Mucosa of stomach (tissue), 1 donor: Measurements from ENCODE around the gene GAS7.

Experiments
- H3K27me3 ChIP-seq: one replicate; pipeline ENCODE4 v1.7.0; 2013; ENCODE audit warnings: mild to moderate bottlenecking, low read length; ENCODE audit not compliant: control insufficient read depth, insufficient read depth
- H3K36me3 ChIP-seq: one replicate; pipeline ENCODE4 v1.7.0; 2013; ENCODE audit warnings: low read length; ENCODE audit not compliant: control insufficient read depth, insufficient read depth
- H3K4me1 ChIP-seq: one replicate; pipeline ENCODE4 v1.7.0; 2013; ENCODE audit warnings: mild to moderate bottlenecking, low read length; ENCODE audit not compliant: control insufficient read depth, insufficient read depth
- H3K4me3 ChIP-seq: one replicate; pipeline ENCODE4 v1.7.0; 2013; ENCODE audit warnings: low read length
- H3K9ac ChIP-seq: one replicate; pipeline ENCODE4 v1.7.0; 2013; ENCODE audit warnings: mild to moderate bottlenecking, low read length, moderate library complexity
- H3K9me3 ChIP-seq: one replicate; pipeline ENCODE4 v1.7.0; 2013; ENCODE audit warnings: mild to moderate bottlenecking, low read length, moderate library complexity; ENCODE audit not compliant: control insufficient read depth
- donor health status: Pancreatic carcinoma.

GAS7 gene

DNA sequence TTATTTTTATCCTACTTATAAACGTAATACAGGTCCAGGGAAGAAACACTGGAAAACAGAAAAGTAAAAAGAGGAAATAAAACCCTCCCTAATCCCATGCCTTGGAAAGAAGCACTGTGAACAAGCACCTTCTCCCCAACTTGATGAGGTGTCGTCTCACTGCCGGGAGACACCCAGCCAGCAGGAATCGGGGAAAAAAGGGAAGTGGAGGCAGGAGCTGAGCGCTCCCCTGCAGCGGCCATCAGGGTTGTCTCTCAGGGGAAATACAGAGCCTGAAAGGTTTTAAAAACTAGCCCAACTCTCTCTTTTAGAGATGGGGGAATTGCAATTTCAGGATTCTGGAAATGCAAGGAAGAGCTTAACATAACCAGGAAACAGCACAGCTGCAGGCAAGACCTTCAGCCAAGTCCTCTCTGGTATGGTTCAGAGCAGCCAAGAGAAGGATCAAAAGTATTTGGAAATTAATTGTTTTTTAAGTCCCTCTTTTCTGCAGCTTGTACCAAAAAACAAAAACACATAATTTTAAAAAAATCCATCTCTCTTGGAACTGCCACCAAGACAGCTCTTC, 197.0 kb downstream of the GAS7 start:
- no peaks in the 10 kb centered on the region for H3K27me3 ChIP-seq
- H3K9ac ChIP-seq: no peak overlapping the region
- H3K4me1 ChIP-seq: no peaks in the 10 kb centered on the region
- no peak overlapping the region for H3K4me3 ChIP-seq
- H3K36me3 ChIP-seq: no peaks in the 10 kb centered on the region
- no peaks in the 10 kb centered on the region for H3K9me3 ChIP-seq

DNA sequence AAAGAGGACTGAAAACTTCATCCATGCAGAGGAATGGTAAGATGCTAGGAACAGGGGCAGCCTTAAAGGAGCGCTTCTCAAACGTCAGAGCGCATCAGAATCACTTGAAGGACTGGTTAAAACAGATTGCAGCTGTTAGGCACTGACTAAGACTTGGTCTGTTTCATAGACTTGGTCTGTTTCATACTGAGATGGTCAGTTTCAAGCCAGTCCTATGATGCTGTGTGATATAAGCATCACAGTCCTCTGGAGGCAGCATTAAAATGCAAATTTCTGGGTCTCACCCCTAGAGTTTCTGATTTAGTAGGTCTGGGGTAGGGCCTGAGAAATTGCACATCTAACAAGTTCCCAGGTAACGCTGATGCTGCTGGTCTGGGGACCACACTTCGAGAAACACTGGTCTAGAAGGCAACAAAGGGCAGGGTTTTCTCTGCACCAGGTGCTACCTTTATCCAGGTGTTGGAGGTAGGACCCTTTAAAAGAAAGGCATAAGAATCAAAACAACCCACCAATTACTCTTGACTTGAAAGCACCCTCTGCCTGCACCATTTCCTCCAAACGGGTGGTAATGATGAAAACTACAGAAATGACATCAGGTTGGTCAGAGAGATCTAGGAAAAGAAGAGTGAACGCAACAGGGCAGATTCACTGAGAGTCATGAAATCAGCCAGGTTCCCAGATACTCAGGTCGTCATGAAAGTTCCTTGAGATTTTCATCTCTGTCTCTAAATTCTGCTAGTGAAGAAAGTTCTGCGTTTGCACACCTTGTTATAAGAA, 198.3 kb downstream of the GAS7 start:
- H3K4me1 ChIP-seq: no peaks in the 10 kb centered on the region

GRCh38 chr17:9998060-9998459, 200.3 kb downstream of the GAS7 start:
- Histone ChIP-seq H3K9me3 (no peaks in the 10 kb centered on the region), H3K9ac (no peak overlapping the region), H3K4me3 (no peak overlapping the region), H3K27me3 (no peaks in the 10 kb centered on the region), H3K36me3 (no peaks in the 10 kb centered on the region), H3K4me1 (no peaks in the 10 kb centered on the region)

More for the DNA sequence above, 198.3 kb downstream of the GAS7 start:
- no peak overlapping the region for H3K9ac ChIP-seq
- H3K27me3 ChIP-seq: no peaks in the 10 kb centered on the region
- no peaks in the 10 kb centered on the region for H3K36me3 ChIP-seq
- no peak overlapping the region for H3K4me3 ChIP-seq
- H3K9me3 ChIP-seq: no peaks in the 10 kb centered on the region

DNA sequence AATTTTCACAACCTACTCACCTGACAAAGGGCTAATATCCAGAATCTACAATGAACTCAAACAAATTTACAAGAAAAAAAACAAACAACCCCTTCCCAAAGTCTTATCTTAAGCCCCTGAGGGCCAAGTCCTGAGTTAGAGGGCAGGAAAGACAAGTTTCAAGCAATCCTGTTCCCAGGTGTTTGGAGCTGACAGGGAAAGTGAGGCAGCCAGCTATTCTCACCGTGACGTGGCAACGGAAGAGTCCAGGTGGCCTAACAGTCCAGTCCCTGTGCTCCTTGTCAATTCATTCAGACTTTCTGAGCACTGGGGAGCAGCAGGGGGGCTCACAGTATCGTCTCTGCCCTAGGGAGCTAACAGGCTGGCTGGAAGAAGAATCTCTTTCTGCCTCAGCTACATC, 203.6 kb downstream of the GAS7 start:
- H3K4me3 ChIP-seq: no peak overlapping the region
- no peaks in the 10 kb centered on the region for H3K9me3 ChIP-seq
- no peak overlapping the region for H3K9ac ChIP-seq
- no peaks in the 10 kb centered on the region for H3K4me1 ChIP-seq
- H3K36me3 ChIP-seq: no peaks in the 10 kb centered on the region
- H3K27me3 ChIP-seq: no peaks in the 10 kb centered on the region

DNA sequence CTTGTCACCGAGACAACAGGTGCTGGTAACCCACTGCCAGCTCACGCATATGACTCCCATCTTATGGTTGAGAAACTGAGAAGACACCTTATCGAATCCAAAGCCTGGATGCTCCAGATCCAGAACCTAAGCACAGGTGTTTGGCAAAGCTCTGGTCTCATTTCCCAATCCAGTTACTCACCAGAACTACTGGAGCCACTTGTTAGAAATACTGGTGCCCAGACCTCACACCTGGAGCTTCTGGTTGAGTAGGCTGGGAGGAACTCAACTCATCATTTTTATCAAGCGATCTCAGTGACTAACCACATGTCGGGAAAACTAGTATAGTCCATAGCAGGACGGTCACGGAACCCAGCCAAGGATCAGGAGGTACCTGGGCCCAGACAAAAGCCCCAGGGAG, 206.6 kb downstream of the GAS7 start:
- H3K4me3 ChIP-seq: no peak overlapping the region
- H3K9me3 ChIP-seq: no peaks in the 10 kb centered on the region
- no peaks in the 10 kb centered on the region for H3K36me3 ChIP-seq
- H3K9ac ChIP-seq: no peak overlapping the region
- H3K4me1 ChIP-seq: no peaks in the 10 kb centered on the region
- H3K27me3 ChIP-seq: no peaks in the 10 kb centered on the region

DNA sequence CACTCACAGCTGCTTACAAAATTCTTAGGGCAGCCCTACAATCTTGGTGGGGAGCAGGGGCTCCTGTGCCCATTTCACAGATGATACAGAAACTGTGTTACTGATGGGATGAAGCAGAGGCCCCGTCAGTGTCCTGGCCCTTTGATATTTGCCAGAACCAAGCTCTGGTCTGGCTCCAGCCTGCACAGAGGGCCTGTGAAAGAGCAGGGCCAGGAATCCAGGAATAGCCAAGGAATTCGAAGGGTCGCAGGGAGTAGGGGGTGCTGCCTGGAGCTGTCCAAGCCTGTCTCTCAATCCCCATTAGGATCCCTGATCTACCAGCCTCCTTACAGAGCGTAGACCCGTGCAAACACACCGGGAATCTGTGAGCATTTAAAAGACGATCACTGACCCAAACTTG, 207.1 kb downstream of the GAS7 start:
- no peak overlapping the region for H3K9ac ChIP-seq
- H3K4me1 ChIP-seq: no peaks in the 10 kb centered on the region
- H3K4me3 ChIP-seq: no peak overlapping the region
- H3K36me3 ChIP-seq: no peaks in the 10 kb centered on the region
- no peaks in the 10 kb centered on the region for H3K27me3 ChIP-seq
- H3K9me3 ChIP-seq: no peaks in the 10 kb centered on the region

DNA sequence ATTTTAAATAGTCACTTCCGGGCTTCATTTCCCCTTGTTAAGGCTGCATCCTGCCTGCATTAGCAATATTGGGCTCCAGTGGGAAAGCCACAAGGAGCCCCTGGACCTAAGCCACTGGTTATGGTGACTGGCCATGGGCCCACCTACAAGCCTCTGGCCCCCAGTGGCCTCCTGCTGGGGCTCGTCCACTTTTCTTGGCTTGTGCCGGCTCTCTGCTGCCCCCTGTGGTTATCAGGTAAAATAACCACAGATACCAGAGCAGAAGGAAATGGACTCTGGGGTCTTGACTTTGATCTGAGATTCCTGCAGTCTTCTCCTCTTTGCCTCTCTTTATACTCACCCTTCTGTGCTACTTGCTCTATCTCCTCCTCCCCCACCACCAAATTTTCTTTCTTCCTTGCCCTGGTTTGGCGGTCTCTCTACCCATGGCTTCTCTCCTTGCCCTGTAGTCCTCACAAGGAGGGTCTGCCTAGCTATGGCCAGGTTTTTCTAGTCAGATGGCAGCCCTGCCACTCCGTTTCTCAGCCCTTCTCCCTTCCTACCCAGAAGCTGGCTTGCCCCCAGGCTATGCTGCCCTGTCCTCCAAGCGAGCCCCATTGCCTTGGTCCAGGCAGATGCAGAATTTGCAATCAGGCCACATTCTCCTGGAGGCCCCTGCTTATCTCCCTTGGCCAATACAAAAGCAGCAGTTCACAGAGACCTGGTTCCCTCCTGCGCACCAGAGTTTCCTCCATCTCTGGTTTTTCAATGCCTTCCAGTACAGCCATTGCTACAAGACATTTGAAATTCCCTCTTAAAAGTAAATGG, 210.4 kb downstream of the GAS7 start:
- Histone ChIP-seq H3K9me3 (no peaks in the 10 kb centered on the region), H3K27me3 (no peaks in the 10 kb centered on the region), H3K9ac (no peak overlapping the region), H3K4me3 (no peak overlapping the region), H3K36me3 (no peaks in the 10 kb centered on the region), H3K4me1 (no peaks in the 10 kb centered on the region)

DNA sequence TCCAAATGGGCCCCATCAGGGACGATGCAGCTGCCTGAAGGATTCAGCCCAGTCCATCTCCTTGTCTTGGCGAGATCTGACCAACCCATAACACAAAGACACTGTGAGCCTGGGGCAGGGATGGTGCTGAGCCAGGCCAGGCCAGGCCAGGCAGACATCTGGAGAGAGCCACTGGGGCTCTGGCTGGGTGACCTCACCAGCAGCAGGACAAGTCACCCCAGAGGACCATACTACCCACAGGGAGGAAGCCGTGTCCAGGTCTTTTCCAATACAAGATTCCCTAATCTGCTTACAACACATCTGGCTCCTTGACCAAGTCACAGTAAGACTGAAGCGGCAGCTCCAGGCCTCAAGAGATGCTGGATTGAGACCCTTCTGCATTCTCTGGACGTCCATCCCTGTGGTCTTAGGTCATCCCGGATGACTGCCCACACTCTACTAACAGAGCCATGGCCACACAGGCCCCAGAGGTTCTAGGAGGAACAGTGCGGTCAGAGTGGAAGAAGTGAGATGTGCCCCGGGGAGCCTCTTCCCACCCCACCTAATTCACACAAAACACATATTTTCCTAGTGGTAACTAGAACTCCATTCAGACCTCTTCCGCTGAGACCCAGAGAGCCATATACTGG, 211.5 kb downstream of the GAS7 start:
- H3K9ac ChIP-seq: no peak overlapping the region
- H3K4me1 ChIP-seq: no peaks in the 10 kb centered on the region
- no peaks in the 10 kb centered on the region for H3K9me3 ChIP-seq
- H3K27me3 ChIP-seq: no peaks in the 10 kb centered on the region
- no peak overlapping the region for H3K4me3 ChIP-seq
- no peaks in the 10 kb centered on the region for H3K36me3 ChIP-seq

- no peak overlapping the region for H3K4me3 ChIP-seq
- H3K9ac ChIP-seq: no peak overlapping the region
- H3K9me3 ChIP-seq: no peaks in the 10 kb centered on the region
- no peaks in the 10 kb centered on the region for H3K36me3 ChIP-seq
- H3K27me3 ChIP-seq: no peaks in the 10 kb centered on the region
- H3K4me1 ChIP-seq: no peaks in the 10 kb centered on the region
These were observed 212.8 kb downstream of the GAS7 start for GRCh38 chr17:9985646-9986045.

- Histone ChIP-seq H3K4me3 (no peak overlapping the region), H3K36me3 (no peaks in the 10 kb centered on the region), H3K9ac (no peak overlapping the region), H3K4me1 (no peaks in the 10 kb centered on the region), H3K9me3 (no peaks in the 10 kb centered on the region), H3K27me3 (no peaks in the 10 kb centered on the region)
These were observed 213.6 kb downstream of the GAS7 start for GRCh38 chr17:9984768-9985167.

GRCh38 chr17:9982159-9982558, 216.2 kb downstream of the GAS7 start:
- H3K4me3 ChIP-seq: no peak overlapping the region

More at GRCh38 chr17:9982159-9982558, 216.2 kb downstream of the GAS7 start:
- Histone ChIP-seq H3K36me3 (no peaks in the 10 kb centered on the region), H3K9me3 (no peaks in the 10 kb centered on the region), H3K4me1 (no peaks in the 10 kb centered on the region), H3K9ac (no peak overlapping the region), H3K27me3 (no peaks in the 10 kb centered on the region)
